GM12864 (cell line): ENCODE data around the gene FZD10.

Source experiments
- DNase-seq: peaks from one replicate; pipeline ENCODE4 v3.0.0-alpha.2; 2011; ENCODE audit warnings: low read depth
- H3K4me3 ChIP-seq: 2 replicates; pipeline ENCODE4 v1.5.1; 2011; ENCODE audit warnings: mild to moderate bottlenecking, low read depth, low read length, control low read depth
- TF ChIP-seq, protein P1 (sequence below): IDR thresholded peaks from 2 replicates; pipeline ENCODE4 v1.5.1; 2011; ENCODE audit warnings: low read depth, mild to moderate bottlenecking, moderate library complexity, low read length, control low read depth, inconsistent platforms; ENCODE audit errors: missing control alignments

The FZD10 gene

GRCh38 chr12:130119241-130119861, 42.9 kb upstream of the FZD10 start:
- no peak for DNase-seq
- TF ChIP-seq, protein P1, sequence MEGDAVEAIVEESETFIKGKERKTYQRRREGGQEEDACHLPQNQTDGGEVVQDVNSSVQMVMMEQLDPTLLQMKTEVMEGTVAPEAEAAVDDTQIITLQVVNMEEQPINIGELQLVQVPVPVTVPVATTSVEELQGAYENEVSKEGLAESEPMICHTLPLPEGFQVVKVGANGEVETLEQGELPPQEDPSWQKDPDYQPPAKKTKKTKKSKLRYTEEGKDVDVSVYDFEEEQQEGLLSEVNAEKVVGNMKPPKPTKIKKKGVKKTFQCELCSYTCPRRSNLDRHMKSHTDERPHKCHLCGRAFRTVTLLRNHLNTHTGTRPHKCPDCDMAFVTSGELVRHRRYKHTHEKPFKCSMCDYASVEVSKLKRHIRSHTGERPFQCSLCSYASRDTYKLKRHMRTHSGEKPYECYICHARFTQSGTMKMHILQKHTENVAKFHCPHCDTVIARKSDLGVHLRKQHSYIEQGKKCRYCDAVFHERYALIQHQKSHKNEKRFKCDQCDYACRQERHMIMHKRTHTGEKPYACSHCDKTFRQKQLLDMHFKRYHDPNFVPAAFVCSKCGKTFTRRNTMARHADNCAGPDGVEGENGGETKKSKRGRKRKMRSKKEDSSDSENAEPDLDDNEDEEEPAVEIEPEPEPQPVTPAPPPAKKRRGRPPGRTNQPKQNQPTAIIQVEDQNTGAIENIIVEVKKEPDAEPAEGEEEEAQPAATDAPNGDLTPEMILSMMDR: no peak
- H3K4me3 ChIP-seq: no peak overlapping the region

DNA sequence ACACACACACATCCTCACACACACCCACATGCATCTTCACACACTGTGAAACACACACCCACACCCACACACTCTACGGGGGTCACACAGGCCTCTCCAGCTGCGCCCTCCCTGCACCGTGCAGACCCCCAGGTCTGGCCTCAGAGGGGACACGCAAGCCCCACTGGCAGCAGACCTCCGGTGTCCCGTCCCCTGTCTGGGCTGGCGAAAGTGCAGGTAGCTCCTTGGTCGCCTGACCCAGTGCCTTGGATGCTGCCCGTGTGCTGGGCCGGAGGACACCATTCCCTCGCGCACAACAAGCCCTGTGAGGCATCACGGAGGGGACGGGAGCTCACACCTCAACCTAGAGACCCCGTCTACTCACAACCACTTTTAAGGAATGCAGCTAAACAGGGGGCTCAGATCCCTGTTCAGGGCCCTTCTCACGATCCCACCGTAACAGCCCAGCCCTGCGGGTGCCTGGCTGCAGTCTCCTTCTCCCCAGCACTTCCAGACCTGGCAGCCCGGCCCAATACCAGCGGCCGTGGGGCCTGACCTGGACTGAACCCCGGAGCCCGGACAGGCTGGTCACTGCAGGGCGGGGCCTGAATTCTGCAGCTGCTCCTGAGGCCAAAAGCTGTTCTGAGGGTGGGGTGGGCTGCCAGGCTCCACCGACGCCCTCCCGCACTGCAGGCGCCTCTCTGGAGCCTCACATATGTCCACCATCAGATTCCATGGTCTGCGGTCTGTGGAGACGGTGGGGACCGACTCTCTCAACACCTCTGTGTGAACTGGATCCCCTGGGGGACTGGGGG, 42.1 kb upstream of the FZD10 start:
- TF ChIP-seq, protein P1: no peak
- no peak overlapping the region for H3K4me3 ChIP-seq

GRCh38 chr12:130121226-130122000, 40.9 kb upstream of the FZD10 start:
- TF ChIP-seq, protein P1: no peak
- no peak overlapping the region for H3K4me3 ChIP-seq
- no peak for DNase-seq

More for the DNA sequence above, 42.1 kb upstream of the FZD10 start:
- no peak for DNase-seq

GRCh38 chr12:130122356-130122755, 39.9 kb upstream of the FZD10 start:
- TF ChIP-seq, protein P1: no peak
- DNase-seq: no peak

GRCh38 chr12:130124106-130124505, 38.2 kb upstream of the FZD10 start:
- TF ChIP-seq, protein P1: no peak
- no peak overlapping the region for H3K4me3 ChIP-seq
- no peak for DNase-seq

More at GRCh38 chr12:130122356-130122755, 39.9 kb upstream of the FZD10 start:
- H3K4me3 ChIP-seq: no peak overlapping the region

- DNase-seq: no peak
- TF ChIP-seq, protein P1: no peak
These were observed 37.5 kb upstream of the FZD10 start for GRCh38 chr12:130124605-130125244.

More at GRCh38 chr12:130124605-130125244, 37.5 kb upstream of the FZD10 start:
- no peak overlapping the region for H3K4me3 ChIP-seq
